IPS-NIHi7 (cell line): Measurements from ENCODE around the gene GLMN.
A peak's percentile ranks its signal among the peaks of the same experiment; 100 is the strongest.
"Not testable (repeated sequence)": the region's sequence is repeated elsewhere in the genome, so short reads cannot be mapped to it uniquely, and the experiment has no call there.

Experiments used
- DNase-seq: peaks from one replicate; pipeline ENCODE4 v3.0.0; 2012; ENCODE audit warnings: mixed read lengths; ENCODE audit errors: extremely low spot score

GLMN gene

GRCh38 chr1:92298213-92298572 is 594 bp downstream of the GLMN start:
- DNase-seq, result no peak

- peak; percentile 46 for DNase-seq
These were observed 7.3 kb downstream of the GLMN start for GRCh38 chr1:92291372-92291999.

- not testable (repeated sequence) for DNase-seq
These were observed 17.4 kb downstream of the GLMN start for GRCh38 chr1:92281411-92281810.

GRCh38 chr1:92279781-92280180 is 19.0 kb downstream of the GLMN start:
- not testable (repeated sequence) for DNase-seq

GRCh38 chr1:92277105-92277723 is 21.6 kb downstream of the GLMN start:
- no peak for DNase-seq

- DNase-seq, result no peak
These were observed 22.7 kb downstream of the GLMN start for GRCh38 chr1:92276082-92276481.

- no peak for DNase-seq
These were observed 23.8 kb downstream of the GLMN start for GRCh38 chr1:92274939-92275338.

GRCh38 chr1:92273039-92273438 is 25.7 kb downstream of the GLMN start:
- DNase-seq, result no peak

- no peak for DNase-seq
These were observed 36.3 kb downstream of the GLMN start for GRCh38 chr1:92262516-92262915.

- DNase-seq, result no peak
These were observed 39.4 kb downstream of the GLMN start for GRCh38 chr1:92259350-92259749.

GRCh38 chr1:92254714-92255113 is 44.1 kb downstream of the GLMN start:
- not testable (repeated sequence) for DNase-seq

- DNase-seq, result no peak
These were observed 54.4 kb downstream of the GLMN start for GRCh38 chr1:92244376-92244775.

- DNase-seq, result no peak
These were observed 58.8 kb downstream of the GLMN start for GRCh38 chr1:92240034-92240433.

- no peak for DNase-seq
These were observed 68.1 kb downstream of the GLMN start for GRCh38 chr1:92230736-92231135.

GRCh38 chr1:92228401-92228800 is 70.4 kb downstream of the GLMN start:
- no peak for DNase-seq

- no peak for DNase-seq
These were observed 79.8 kb downstream of the GLMN start for GRCh38 chr1:92219028-92219427.

- DNase-seq, result no peak
These were observed 80.2 kb downstream of the GLMN start for GRCh38 chr1:92218559-92218958.

- no peak for DNase-seq
These were observed 81.1 kb downstream of the GLMN start, which contains the start of gene C1orf146 for GRCh38 chr1:92217721-92218120. Gene C1orf146 (plus strand): TSS chr1:92217915. CDS start chr1:92231421, 13,506 bp downstream.

GRCh38 chr1:92211166-92211565 is 87.6 kb downstream of the GLMN start:
- no peak for DNase-seq

- no peak for DNase-seq
These were observed 88.1 kb downstream of the GLMN start for GRCh38 chr1:92210701-92211100.

GRCh38 chr1:92203105-92203504 is 95.7 kb downstream of the GLMN start:
- no peak for DNase-seq

- DNase-seq, result no peak
These were observed 96.8 kb downstream of the GLMN start for GRCh38 chr1:92201973-92202372.
